Measurements from ENCODE around the gene ORC6.

- TF ChIP-seq CTCF (IDR thresholded peaks at IDR 0.05) (no peak), HMGXB4 (CRISPR knock-in tag; IDR thresholded peaks at IDR 0.05) (no peak), USF2 (CRISPR knock-in tag; IDR thresholded peaks at IDR 0.05) (no peak), NR1H2 (CRISPR knock-in tag; IDR thresholded peaks at IDR 0.05) (no peak), TEAD4 (CRISPR knock-in tag; IDR thresholded peaks at IDR 0.05) (no peak), PRDM15 (CRISPR knock-in tag; IDR thresholded peaks at IDR 0.05) (no peak)
Measured at GRCh38 chr16:46733319-46733830, 43.9 kb downstream of the ORC6 start.
